VCaP (cell line): ENCODE data around the gene ASPG.

Source experiments
- H3K27ac ChIP-seq: fragments of 450-650 bp; 2 replicates; pipeline ENCODE4 v1.5.1; 2017
- CTCF ChIP-seq: fragments of 450-650 bp; conservative IDR thresholded peaks from 2 replicates; pipeline ENCODE4 v1.5.1; 2017; ENCODE audit warnings: mild to moderate bottlenecking, moderate library complexity

Gene ASPG

GRCh38 chr14:104044016-104044415 is 41.5 kb upstream of the ASPG start:
- peak overlapping the region; percentile 36 for H3K27ac ChIP-seq
- TF ChIP-seq CTCF: no peak

GRCh38 chr14:104047761-104048160 is 37.7 kb upstream of the ASPG start:
- H3K27ac ChIP-seq: no peak overlapping the region
- TF ChIP-seq CTCF: no peak

GRCh38 chr14:104048758-104049507 is 36.6 kb upstream of the ASPG start:
- no peak overlapping the region for H3K27ac ChIP-seq
- no peak for TF ChIP-seq CTCF

GRCh38 chr14:104049576-104050240 is 35.8 kb upstream of the ASPG start:
- no peak for TF ChIP-seq CTCF
- H3K27ac ChIP-seq: no peak overlapping the region

GRCh38 chr14:104051092-104051813 is 34.2 kb upstream of the ASPG start:
- no peak for TF ChIP-seq CTCF
- H3K27ac ChIP-seq: no peak overlapping the region

- peak overlapping the region; percentile 47 for H3K27ac ChIP-seq
- TF ChIP-seq CTCF: no peak
These were observed 31.1 kb upstream of the ASPG start for GRCh38 chr14:104054222-104054905.

GRCh38 chr14:104062281-104062680 is 23.2 kb upstream of the ASPG start:
- no peak for TF ChIP-seq CTCF
- H3K27ac ChIP-seq: no peak overlapping the region
